Natural killer cell (primary cell): Measurements from ENCODE around the gene LRCH1. TPM values are rescaled to one million over a fixed set of nuclear protein-coding genes. Genes with fewer than 3 reads are reported as not detected.

Experiments used
- ATAC-seq, 3 donors: fragments of 150-1000 bp in 2 of 3; fragments of 200-7000 bp in 1 of 3; cut with Tn5 transposase; 1 replicate in 1 of 3; 2 replicates in 2 of 3; pipeline ENCODE4 v1.10.0; 2021; ENCODE audit warnings: mild to moderate bottlenecking in 2 of 3, moderate library complexity in 2 of 3
- DNase-seq, 2 donors: peaks; one replicate each; pipeline versions ENCODE4 v3.0.0 to v3.0.0-alpha.2; 2013 to 2021; ENCODE audit warnings: mixed read lengths in 1 of 2
- H3K27ac ChIP-seq: one replicate; pipeline ENCODE4 v1.5.1; 2013; ENCODE audit warnings: mild to moderate bottlenecking, low read length
- H3K27me3 ChIP-seq: one replicate; pipeline ENCODE4 v1.6.1; 2013; ENCODE audit warnings: low read length; ENCODE audit not compliant: control insufficient read depth, insufficient read depth
- H3K36me3 ChIP-seq: one replicate; pipeline ENCODE4 v1.6.1; 2013; ENCODE audit warnings: low read length; ENCODE audit not compliant: control insufficient read depth, insufficient read depth
- H3K4me1 ChIP-seq: one replicate; pipeline ENCODE4 v1.6.1; 2013; ENCODE audit warnings: low read length; ENCODE audit not compliant: control insufficient read depth, insufficient read depth
- H3K4me3 ChIP-seq: one replicate; pipeline ENCODE4 v1.5.1; 2013; ENCODE audit warnings: low read length
- H3K9me3 ChIP-seq: one replicate; pipeline ENCODE4 v1.6.1; 2013; ENCODE audit warnings: low read length; ENCODE audit not compliant: control insufficient read depth, insufficient read depth
- H3K27ac Mint-ChIP-seq, 2 donors: one replicate each; pipeline ENCODE4 v1.8.0; 2022; ENCODE audit warnings: mild to moderate bottlenecking in 2 of 2, mixed read lengths in 2 of 2, moderate library complexity in 1 of 2
- H3K27me3 Mint-ChIP-seq, 2 donors: one replicate each; pipeline ENCODE4 v1.8.0; 2022; ENCODE audit warnings: low read depth in 2 of 2, mixed read lengths in 2 of 2
- H3K36me3 Mint-ChIP-seq: one replicate; pipeline ENCODE4 v1.8.0; 2022; ENCODE audit warnings: mixed read lengths
- H3K4me1 Mint-ChIP-seq, 2 donors: one replicate each; pipeline ENCODE4 v1.8.0; 2022; ENCODE audit warnings: mixed read lengths in 2 of 2
- H3K4me3 Mint-ChIP-seq: one replicate; pipeline ENCODE4 v1.8.0; 2022; ENCODE audit warnings: mild to moderate bottlenecking, moderate library complexity, mixed read lengths
- H3K9me3 Mint-ChIP-seq, 2 donors: one replicate each; pipeline ENCODE4 v1.8.0; 2022; ENCODE audit warnings: mixed read lengths in 2 of 2
- WGBS: methylation state at CpG from one replicate; pipeline ENCODE4 v1.1.7; 2013; ENCODE audit warnings: missing lambda C conversion rate; ENCODE audit not compliant: insufficient coverage; 5-methylcytosine and 5-hydroxymethylcytosine counted together
- intact Hi-C: fragments of 100-400 bp; cut with micrococcal nuclease; formaldehyde crosslinking; loops from one replicate; pipeline ENCODE4 v1.14.2; 2022
- total RNA-seq, 4 donors: library from RNA; stranded (reverse); fragments of 120-200 nt in 1 of 4; gene quantifications; one replicate each; pipeline versions ENCODE4 v1.2.3 to v1.2.4, GENCODE V29; 2013 to 2022
- TF ChIP-seq, protein P1 (sequence below): fragments of 200-600 bp; IDR thresholded peaks from one replicate; pipeline ENCODE4 v1.8.0; 2022; ENCODE audit warnings: antibody characterized with exemption

Gene LRCH1
- total RNA-seq, 3 donors from 2014 or later (not counting 1 experiment from before 2014, with no cell fraction given), result 23.7 to 32.2 (median 29.6) TPM

DNA sequence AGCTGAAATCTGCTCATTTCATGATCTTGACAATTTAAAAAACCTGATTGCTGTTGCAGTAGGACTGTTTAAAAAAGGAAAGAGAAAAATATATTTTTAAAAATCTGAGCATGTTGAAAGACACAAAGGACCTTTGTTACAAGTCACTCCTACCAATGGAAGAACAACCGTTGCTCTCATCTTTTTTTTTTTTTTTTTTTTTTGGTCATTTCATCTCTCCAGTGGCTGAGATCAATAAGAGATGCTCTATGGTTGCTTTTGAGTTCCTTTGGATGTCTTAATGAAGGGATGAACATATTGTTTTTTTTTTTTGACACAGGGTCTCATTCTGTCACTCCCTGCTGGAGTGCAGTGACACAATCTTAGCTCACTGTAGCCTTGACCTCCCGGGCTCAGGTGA is 29.2 kb downstream of the LRCH1 start:
- H3K4me1 Mint-ChIP-seq, result peaks cover 42 to 55% of the 10 kb centered on the region in 2 donors
- H3K27me3 Mint-ChIP-seq, result no peaks in the 10 kb centered on the region
- H3K36me3 Mint-ChIP-seq, result no peaks in the 10 kb centered on the region
- H3K27me3 ChIP-seq, result no peaks in the 10 kb centered on the region
- intact Hi-C loops, result no loop called here
- no peaks in the 10 kb centered on the region for H3K9me3 Mint-ChIP-seq
- no peak overlapping the region for H3K27ac Mint-ChIP-seq
- DNase-seq, result no peak
- H3K27ac ChIP-seq, result no peak overlapping the region
- no peaks in the 10 kb centered on the region for H3K36me3 ChIP-seq
- H3K4me1 ChIP-seq, result peaks cover 15% of the 10 kb centered on the region
- WGBS, result 92% methylated on average over 2 of the region's 2 CpGs
- no peak overlapping the region for H3K4me3 ChIP-seq
- TF ChIP-seq, protein P1, sequence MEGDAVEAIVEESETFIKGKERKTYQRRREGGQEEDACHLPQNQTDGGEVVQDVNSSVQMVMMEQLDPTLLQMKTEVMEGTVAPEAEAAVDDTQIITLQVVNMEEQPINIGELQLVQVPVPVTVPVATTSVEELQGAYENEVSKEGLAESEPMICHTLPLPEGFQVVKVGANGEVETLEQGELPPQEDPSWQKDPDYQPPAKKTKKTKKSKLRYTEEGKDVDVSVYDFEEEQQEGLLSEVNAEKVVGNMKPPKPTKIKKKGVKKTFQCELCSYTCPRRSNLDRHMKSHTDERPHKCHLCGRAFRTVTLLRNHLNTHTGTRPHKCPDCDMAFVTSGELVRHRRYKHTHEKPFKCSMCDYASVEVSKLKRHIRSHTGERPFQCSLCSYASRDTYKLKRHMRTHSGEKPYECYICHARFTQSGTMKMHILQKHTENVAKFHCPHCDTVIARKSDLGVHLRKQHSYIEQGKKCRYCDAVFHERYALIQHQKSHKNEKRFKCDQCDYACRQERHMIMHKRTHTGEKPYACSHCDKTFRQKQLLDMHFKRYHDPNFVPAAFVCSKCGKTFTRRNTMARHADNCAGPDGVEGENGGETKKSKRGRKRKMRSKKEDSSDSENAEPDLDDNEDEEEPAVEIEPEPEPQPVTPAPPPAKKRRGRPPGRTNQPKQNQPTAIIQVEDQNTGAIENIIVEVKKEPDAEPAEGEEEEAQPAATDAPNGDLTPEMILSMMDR, result no peak
- no peak overlapping the region for H3K4me3 Mint-ChIP-seq
- no peaks in the 10 kb centered on the region for H3K9me3 ChIP-seq
- ATAC-seq, result no peak

- WGBS, result 91% methylated on average over 6 of the region's 7 CpGs
- Mint-ChIP-seq H3K4me1 (peaks cover 43 to 47% of the 10 kb centered on the region in 2 donors), H3K9me3 (no peaks in the 10 kb centered on the region), H3K27ac (peak overlapping the region; percentile 16 to 19), H3K4me3 (no peak overlapping the region), H3K27me3 (no peaks in the 10 kb centered on the region), H3K36me3 (no peaks in the 10 kb centered on the region)
- no peak overlapping the region for H3K4me3 ChIP-seq
- peaks cover 4% of the 10 kb centered on the region for H3K4me1 ChIP-seq
- no peaks in the 10 kb centered on the region for H3K27me3 ChIP-seq
- intact Hi-C loops, result no loop called here
- DNase-seq (no peak), ATAC-seq (no peak)
- H3K9me3 ChIP-seq, result no peaks in the 10 kb centered on the region
- TF ChIP-seq, protein P1, result no peak
- no peaks in the 10 kb centered on the region for H3K36me3 ChIP-seq
- H3K27ac ChIP-seq, result no peak overlapping the region
These were observed 34.0 kb downstream of the LRCH1 start for GRCh38 chr13:46586751-46587514.

GRCh38 chr13:46587807-46588418 is 34.9 kb downstream of the LRCH1 start:
- Mint-ChIP-seq H3K9me3 (no peaks in the 10 kb centered on the region), H3K36me3 (no peaks in the 10 kb centered on the region), H3K4me1 (peaks cover 51 to 57% of the 10 kb centered on the region in 2 donors), H3K27ac (peak overlapping the region in 1 of 2 donors; percentile 16), H3K27me3 (no peaks in the 10 kb centered on the region), H3K4me3 (no peak overlapping the region)
- Histone ChIP-seq H3K27ac (no peak overlapping the region), H3K27me3 (no peaks in the 10 kb centered on the region), H3K4me3 (no peak overlapping the region), H3K4me1 (peaks cover 7% of the 10 kb centered on the region), H3K9me3 (no peaks in the 10 kb centered on the region), H3K36me3 (no peaks in the 10 kb centered on the region)
- no peak for DNase-seq
- intact Hi-C loops, result no loop called here
- WGBS, result 80% methylated on average over 1 of the region's 4 CpGs
- TF ChIP-seq, protein P1, result no peak
- no peak for ATAC-seq
